ENCODE data around the gene HADH. TPM values are rescaled to one million over a fixed set of nuclear protein-coding genes. Genes with fewer than 3 reads are reported as not detected.
"Not testable (repeated sequence)": the region's sequence is repeated elsewhere in the genome, so short reads cannot be mapped to it uniquely, and the experiment has no call there.

HADH gene
- total and polyA plus RNA-seq, 2 experiments from 2014 or later = 4.5 to 30.8 TPM

GRCh38 chr4:108008721-108009120, 19.0 kb downstream of the HADH start:
- peak; percentile 81 for DNase-seq
- peak overlapping the region; percentile 26; the same call in 1 of the 2 replicates for H3K27ac ChIP-seq

GRCh38 chr4:108010167-108010566, 20.5 kb downstream of the HADH start:
- Histone ChIP-seq H3F3A (ENCODE audit: insufficient read depth) (peaks cover 11% of the 10 kb centered on the region; the same call in 1 of the 2 replicates), H3K27ac (peak overlapping the region; percentile 47), H3K9me3 (ENCODE audit: low read depth) (no peaks in the 10 kb centered on the region), H2AFZ (no peak overlapping the region), H3K4me3 (peak overlapping the region; percentile 30; the same call in 1 of the 2 replicates), H3K9me2 (ENCODE audit: insufficient read depth) (no peaks in the 10 kb centered on the region; the same call in 1 of the 2 replicates), H3K4me1 (ENCODE audit: insufficient read depth) (peaks cover 27% of the 10 kb centered on the region), H3K36me3 (ENCODE audit: low read depth) (0 out of 2 replicates have a peak, but pooled peaks cover 5% of the 10 kb centered on the region), H4K20me1 (ENCODE audit: insufficient read depth) (no peaks in the 10 kb centered on the region), H3K9ac (no peak overlapping the region), H3K27me3 (replicated peaks; ENCODE audit: insufficient read depth) (no peaks in the 10 kb centered on the region), H3K79me2 (ENCODE audit: insufficient read depth) (0 out of 2 replicates have a peak, but pooled peaks cover 4% of the 10 kb centered on the region), H3K4me2 (ENCODE audit: unreplicated experiment) (peak overlapping the region; percentile 58)
- in situ Hi-C loops (cut with MboI) = no loop called here
- TF ChIP-seq EZH2 (IDR thresholded peaks at IDR 0.05; ENCODE audit: insufficient read depth, poor library complexity, severe bottlenecking) = no peak
- TF ChIP-seq EZH2phosphoT487 (IDR thresholded peaks at IDR 0.05; ENCODE audit: insufficient read depth, low read depth) = no peak
- peak; percentile 83 for DNase-seq
- WGBS, 2 experiments (ENCODE audit: low coverage in 1 of 2, low lambda C conversion rate in 2 of 2, missing lambda C conversion rate in 2 of 2) = 64 to 70% methylated on average over 2 of the region's 2 CpGs

More at GRCh38 chr4:108008721-108009120, 19.0 kb downstream of the HADH start:
- 46 to 51% methylated on average over 2 of the region's 2 CpGs for WGBS, 2 experiments (ENCODE audit: low coverage in 1 of 2, low lambda C conversion rate in 2 of 2, missing lambda C conversion rate in 2 of 2)
- in situ Hi-C loops (cut with MboI) = no loop called here
- Histone ChIP-seq H2AFZ (no peak overlapping the region), H3K4me1 (ENCODE audit: insufficient read depth) (peaks cover 27% of the 10 kb centered on the region), H3K9ac (no peak overlapping the region), H4K20me1 (ENCODE audit: insufficient read depth) (no peaks in the 10 kb centered on the region), H3K9me2 (ENCODE audit: insufficient read depth) (no peaks in the 10 kb centered on the region; the same call in 1 of the 2 replicates), H3K4me3 (no peak overlapping the region), H3K4me2 (ENCODE audit: unreplicated experiment) (no peak overlapping the region), H3K79me2 (ENCODE audit: insufficient read depth) (0 out of 2 replicates have a peak, but pooled peaks cover 4% of the 10 kb centered on the region), H3F3A (ENCODE audit: insufficient read depth) (peaks cover 11% of the 10 kb centered on the region; the same call in 1 of the 2 replicates), H3K9me3 (ENCODE audit: low read depth) (no peaks in the 10 kb centered on the region), H3K36me3 (ENCODE audit: low read depth) (no peaks in the 10 kb centered on the region), H3K27me3 (replicated peaks; ENCODE audit: insufficient read depth) (no peaks in the 10 kb centered on the region)
- TF ChIP-seq EZH2 (IDR thresholded peaks at IDR 0.05; ENCODE audit: insufficient read depth, poor library complexity, severe bottlenecking) = no peak
- TF ChIP-seq EZH2phosphoT487 (IDR thresholded peaks at IDR 0.05; ENCODE audit: insufficient read depth, low read depth) = no peak

DNA sequence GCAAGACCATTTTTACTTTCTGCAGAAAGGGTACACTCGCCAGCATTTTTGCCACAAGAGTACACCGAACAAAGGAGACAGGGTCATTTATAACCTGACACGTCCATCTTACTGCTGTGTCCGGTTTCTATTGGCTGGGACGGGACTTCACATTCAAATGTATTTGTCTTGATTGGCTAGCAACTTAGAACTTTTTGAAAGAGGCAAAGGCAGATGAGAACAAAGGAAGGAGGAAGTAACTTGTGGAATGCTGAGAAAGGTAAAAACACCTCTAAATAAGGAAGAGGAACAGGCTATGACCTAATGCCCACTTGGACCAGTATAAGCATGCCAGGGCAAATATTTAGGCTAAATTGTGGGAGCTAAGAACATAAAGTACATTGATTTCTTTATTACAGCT, 22.7 kb downstream of the HADH start:
- Histone ChIP-seq H3F3A (ENCODE audit: insufficient read depth) (peaks cover 11% of the 10 kb centered on the region; the same call in 1 of the 2 replicates), H3K4me1 (ENCODE audit: insufficient read depth) (peaks cover 27% of the 10 kb centered on the region)
- H3K27ac ChIP-seq; H3K4me3 ChIP-seq; H3K9me2 ChIP-seq (ENCODE audit: insufficient read depth); H3K9me3 ChIP-seq (ENCODE audit: low read depth); H4K20me1 ChIP-seq (ENCODE audit: insufficient read depth); H2AFZ ChIP-seq; in situ Hi-C loops (cut with MboI); H3K79me2 ChIP-seq (ENCODE audit: insufficient read depth); H3K36me3 ChIP-seq (ENCODE audit: low read depth); H3K4me2 ChIP-seq (ENCODE audit: unreplicated experiment); H3K9ac ChIP-seq; DNase-seq; H3K27me3 ChIP-seq (replicated peaks; ENCODE audit: insufficient read depth): not testable (repeated sequence)
- WGBS, 2 experiments (ENCODE audit: low coverage in 1 of 2, low lambda C conversion rate in 2 of 2, missing lambda C conversion rate in 2 of 2) = 96 to 98% methylated on average over 5 of the region's 5 CpGs

DNA sequence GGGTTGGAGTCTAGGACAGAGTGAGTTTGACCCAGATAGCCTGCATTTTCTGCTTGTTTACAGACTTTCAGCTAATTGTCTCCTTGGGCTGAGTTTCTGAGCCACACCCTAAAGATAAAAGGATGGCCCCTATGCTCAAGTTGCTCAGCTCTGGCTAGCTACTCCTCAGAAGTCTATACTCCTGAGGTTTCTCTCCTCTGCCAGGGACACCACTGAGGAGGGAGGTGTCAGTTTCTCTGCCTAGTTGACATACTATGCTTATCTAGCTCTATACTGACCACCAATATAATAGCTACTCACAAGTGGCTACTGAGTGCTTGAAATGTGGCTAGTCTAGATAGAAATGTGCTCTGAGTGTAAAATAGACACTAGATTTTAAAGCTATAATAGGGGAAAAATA, 23.6 kb downstream of the HADH start:
- no peaks in the 10 kb centered on the region for H4K20me1 ChIP-seq (ENCODE audit: insufficient read depth)
- in situ Hi-C loops (cut with MboI) = no loop called here
- H3K9me2 ChIP-seq (ENCODE audit: insufficient read depth) = no peaks in the 10 kb centered on the region
- H3K4me3 ChIP-seq = no peak overlapping the region
- TF ChIP-seq EZH2 (IDR thresholded peaks at IDR 0.05; ENCODE audit: insufficient read depth, poor library complexity, severe bottlenecking) (no peak), EZH2phosphoT487 (IDR thresholded peaks at IDR 0.05; ENCODE audit: insufficient read depth, low read depth) (no peak)
- H3K27me3 ChIP-seq (replicated peaks; ENCODE audit: insufficient read depth) = no peaks in the 10 kb centered on the region
- no peaks in the 10 kb centered on the region for H3K9me3 ChIP-seq (ENCODE audit: low read depth)
- DNase-seq = no peak
- 0 out of 2 replicates have a peak, but pooled peaks cover 5% of the 10 kb centered on the region for H3K36me3 ChIP-seq (ENCODE audit: low read depth)
- H3K79me2 ChIP-seq (ENCODE audit: insufficient read depth) = 0 out of 2 replicates have a peak, but pooled peaks cover 2% of the 10 kb centered on the region
- H3K4me2 ChIP-seq (ENCODE audit: unreplicated experiment) = no peak overlapping the region
- H2AFZ ChIP-seq = no peak overlapping the region
- H3F3A ChIP-seq (ENCODE audit: insufficient read depth) = peaks cover 11% of the 10 kb centered on the region; the same call in 1 of the 2 replicates
- H3K4me1 ChIP-seq (ENCODE audit: insufficient read depth) = peaks cover 24% of the 10 kb centered on the region
- H3K9ac ChIP-seq = no peak overlapping the region
- H3K27ac ChIP-seq = no peak overlapping the region

GRCh38 chr4:108013955-108014354, 24.3 kb downstream of the HADH start:
- WGBS, 2 experiments (ENCODE audit: low coverage in 1 of 2, low lambda C conversion rate in 2 of 2, missing lambda C conversion rate in 2 of 2) = 91 to 97% methylated on average over 5 of the region's 5 CpGs
- DNase-seq = no peak
- Histone ChIP-seq H2AFZ (no peak overlapping the region), H3K4me1 (ENCODE audit: insufficient read depth) (peaks cover 17% of the 10 kb centered on the region), H3K27ac (no peak overlapping the region), H3F3A (ENCODE audit: insufficient read depth) (peaks cover 11% of the 10 kb centered on the region; the same call in 1 of the 2 replicates), H4K20me1 (ENCODE audit: insufficient read depth) (no peaks in the 10 kb centered on the region), H3K9ac (no peak overlapping the region), H3K9me2 (ENCODE audit: insufficient read depth) (no peaks in the 10 kb centered on the region), H3K4me2 (ENCODE audit: unreplicated experiment) (no peak overlapping the region), H3K9me3 (ENCODE audit: low read depth) (no peaks in the 10 kb centered on the region), H3K4me3 (no peak overlapping the region), H3K27me3 (replicated peaks; ENCODE audit: insufficient read depth) (no peaks in the 10 kb centered on the region), H3K36me3 (ENCODE audit: low read depth) (0 out of 2 replicates have a peak, but pooled peaks cover 5% of the 10 kb centered on the region), H3K79me2 (ENCODE audit: insufficient read depth) (no peaks in the 10 kb centered on the region)
- in situ Hi-C loops (cut with MboI) = no loop called here
- TF ChIP-seq EZH2 (IDR thresholded peaks at IDR 0.05; ENCODE audit: insufficient read depth, poor library complexity, severe bottlenecking) (no peak), EZH2phosphoT487 (IDR thresholded peaks at IDR 0.05; ENCODE audit: insufficient read depth, low read depth) (no peak)
